Smooth muscle cell (in vitro differentiated cells): ENCODE results near the gene FARP2. TPM values are rescaled to one million over a fixed set of nuclear protein-coding genes. Genes with fewer than 3 reads are reported as not detected.
"Not testable (repeated sequence)": the region's sequence is repeated elsewhere in the genome, so short reads cannot be mapped to it uniquely, and the experiment has no call there.

Experiments
- DNase-seq: peaks from one replicate; lab custom pipeline; 2025; ENCODE audit not compliant: unreplicated experiment; lab: John Stamatoyannopoulos, UW
- H2AFZ ChIP-seq: fragments of 200-600 bp; sonication (generic); 2 replicates; pipeline ENCODE4 v1.6.0; 2016; ENCODE audit warnings: antibody characterized with exemption, low read depth, mild to moderate bottlenecking
- H3F3A ChIP-seq: fragments of 200-600 bp; sonication (generic); 2 replicates; pipeline ENCODE4 v1.6.0; 2017; ENCODE audit warnings: antibody characterized with exemption, low read depth
- H3K27ac ChIP-seq: fragments of 200-600 bp; sonication (generic); 2 replicates; pipeline ENCODE4 v1.5.1; 2016; ENCODE audit warnings: low read depth, mild to moderate bottlenecking
- H3K27me3 ChIP-seq: fragments of 200-600 bp; sonication (generic); 2 replicates; pipeline ENCODE4 v1.6.1; 2016; ENCODE audit warnings: low read depth, mild to moderate bottlenecking
- H3K36me3 ChIP-seq: fragments of 200-600 bp; sonication (generic); 2 replicates; pipeline ENCODE4 v1.5.1; 2016; ENCODE audit warnings: low read depth
- H3K4me1 ChIP-seq: fragments of 200-600 bp; sonication (generic); 2 replicates; pipeline ENCODE4 v1.5.1; 2016; ENCODE audit warnings: low read depth
- H3K4me2 ChIP-seq: fragments of 200-600 bp; sonication (generic); 2 replicates; pipeline ENCODE4 v1.6.0; 2016; ENCODE audit warnings: mild to moderate bottlenecking
- H3K4me3 ChIP-seq: fragments of 200-600 bp; sonication (generic); 2 replicates; pipeline ENCODE4 v1.5.1; 2016; ENCODE audit warnings: mild to moderate bottlenecking
- H3K79me2 ChIP-seq: fragments of 200-600 bp; sonication (generic); 2 replicates; pipeline ENCODE4 v1.6.0; 2016; ENCODE audit warnings: low read depth, mild to moderate bottlenecking
- H3K9ac ChIP-seq: fragments of 200-600 bp; sonication (generic); 2 replicates; pipeline ENCODE4 v1.6.0; 2016; ENCODE audit warnings: low read depth
- H3K9me3 ChIP-seq: fragments of 200-600 bp; sonication (generic); replicated peaks from 2 replicates; pipeline ENCODE4 v1.5.1; 2016; ENCODE audit warnings: low read depth
- H4K20me1 ChIP-seq: fragments of 200-600 bp; sonication (generic); 2 replicates; pipeline ENCODE4 v1.6.0; 2016; ENCODE audit warnings: low read depth
- CTCF ChIP-seq: fragments of 200-600 bp; sonication (generic); IDR thresholded peaks from 2 replicates; pipeline ENCODE4 v1.5.1; 2017; ENCODE audit warnings: borderline replicate concordance, mild to moderate bottlenecking, antibody characterized with exemption; ENCODE audit not compliant: insufficient read depth, poor library complexity, severe bottlenecking
- WGBS: methylation state at CpG from one replicate; pipeline ENCODE4 v1.1.7; 2016; ENCODE audit warnings: low lambda C conversion rate; 5-methylcytosine and 5-hydroxymethylcytosine counted together
- polyA plus RNA-seq: library from polyadenylated mRNA; unstranded; fragments of >200 nt; fragmentation: Nextera tagmentation; extraction: Ambion mirVana; gene quantifications from 2 replicates; pipeline ENCODE4 v1.2.1, GENCODE V29; 2016
- total RNA-seq: library from RNA; depleted of rRNA; stranded (reverse); fragments of >200 nt; gene quantifications from 2 replicates; pipeline ENCODE4 v1.2.3, GENCODE V29; 2014

FARP2 gene
- total and polyA plus RNA-seq, 2 experiments from 2014 or later = 15.9 to 27.4 TPM

- no peaks in the 10 kb centered on the region for H3F3A ChIP-seq
- no peak for DNase-seq
- no peak overlapping the region for H3K9ac ChIP-seq
- no peaks in the 10 kb centered on the region for H3K36me3 ChIP-seq
- H3K27me3 ChIP-seq = no peaks in the 10 kb centered on the region
- H3K4me1 ChIP-seq = no peaks in the 10 kb centered on the region
- no peaks in the 10 kb centered on the region for H3K9me3 ChIP-seq
- 91% methylated on average over 2 of the region's 2 CpGs for whole genome bisulfite sequencing
- H3K79me2 ChIP-seq = peaks cover 45% of the 10 kb centered on the region
- no peak for TF ChIP-seq CTCF
- peaks cover 45% of the 10 kb centered on the region for H4K20me1 ChIP-seq
- no peak overlapping the region for H3K4me2 ChIP-seq
- no peak overlapping the region for H2AFZ ChIP-seq
- no peak overlapping the region for H3K4me3 ChIP-seq
- H3K27ac ChIP-seq = peak overlapping the region; percentile 4
Measured at GRCh38 chr2:241378816-241379215, 22.7 kb downstream of the FARP2 start.

DNA sequence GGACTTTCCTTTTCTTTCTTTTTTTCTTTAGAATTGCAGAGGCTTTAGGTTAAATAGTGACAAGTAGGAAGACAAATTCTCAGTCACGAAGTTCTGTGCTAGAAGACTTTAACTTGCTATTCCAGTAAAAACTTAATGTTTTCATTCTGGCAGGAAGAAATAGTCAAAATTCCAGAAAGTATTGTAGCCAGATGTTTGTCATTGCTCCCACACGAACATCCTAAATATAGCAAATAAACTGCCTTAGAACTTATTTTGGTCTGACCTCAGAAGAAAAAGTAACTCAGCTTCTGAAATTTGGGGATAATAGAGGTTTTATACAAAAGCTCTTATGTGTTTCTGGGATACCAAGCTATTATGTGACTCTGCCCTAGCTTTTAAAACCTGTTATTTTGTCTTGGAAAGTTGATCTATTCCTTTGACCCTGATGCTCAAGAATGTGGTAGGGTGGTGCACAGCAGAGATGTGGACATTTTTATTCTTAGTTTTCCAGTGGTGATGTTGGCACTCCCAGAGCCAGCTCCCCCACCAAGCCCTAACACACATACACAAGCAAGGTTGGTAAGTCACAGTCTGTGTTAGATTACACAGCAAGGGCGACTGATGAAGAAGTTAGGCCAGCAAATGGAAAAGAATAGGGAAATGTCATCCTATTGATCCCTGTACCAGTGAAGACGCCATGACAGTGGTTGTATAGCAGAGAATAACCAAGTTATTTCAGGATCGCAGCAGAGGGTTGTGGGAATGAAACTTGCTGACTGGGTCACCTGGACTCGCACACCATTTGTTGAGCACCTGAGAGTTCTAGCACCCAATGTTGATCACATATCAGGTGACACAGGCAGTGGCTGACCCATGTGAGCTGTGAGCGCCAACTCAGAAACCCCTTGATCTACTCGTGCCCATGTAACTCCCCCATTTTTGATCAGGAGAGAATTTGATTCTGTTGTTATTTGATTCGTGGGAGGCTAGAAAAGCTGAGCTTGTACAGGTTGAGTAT is 23.7 kb downstream of the FARP2 start:
- Histone ChIP-seq H3K36me3 (no peaks in the 10 kb centered on the region), H3K4me1 (no peaks in the 10 kb centered on the region), H3K9me3 (no peaks in the 10 kb centered on the region), H3F3A (no peaks in the 10 kb centered on the region), H3K27me3 (no peaks in the 10 kb centered on the region), H4K20me1 (peaks cover 51% of the 10 kb centered on the region), H3K4me2 (peak overlapping the region; percentile 26), H3K27ac (peak overlapping the region; percentile 4), H3K79me2 (peaks cover 45% of the 10 kb centered on the region), H2AFZ (no peak overlapping the region), H3K9ac (no peak overlapping the region), H3K4me3 (no peak overlapping the region)
- DNase-seq = no peak
- TF ChIP-seq CTCF = no peak
- 87% methylated on average over 9 of the region's 9 CpGs for WGBS

GRCh38 chr2:241381872-241382271 is 25.8 kb downstream of the FARP2 start:
- Histone ChIP-seq H3K4me3 (no peak overlapping the region), H2AFZ (no peak overlapping the region), H3K27ac (no peak overlapping the region), H4K20me1 (peaks cover 59% of the 10 kb centered on the region), H3F3A (no peaks in the 10 kb centered on the region), H3K79me2 (peaks cover 48% of the 10 kb centered on the region), H3K36me3 (no peaks in the 10 kb centered on the region), H3K9me3 (no peaks in the 10 kb centered on the region), H3K9ac (no peak overlapping the region), H3K27me3 (no peaks in the 10 kb centered on the region), H3K4me2 (no peak overlapping the region), H3K4me1 (peaks cover 10% of the 10 kb centered on the region)
- WGBS = 93% methylated on average over 4 of the region's 4 CpGs
- TF ChIP-seq CTCF = no peak
- no peak for DNase-seq

GRCh38 chr2:241385450-241385849 is 29.4 kb downstream of the FARP2 start:
- Histone ChIP-seq H4K20me1 (peaks cover 52% of the 10 kb centered on the region), H3K79me2 (peaks cover 30% of the 10 kb centered on the region)
- H2AFZ ChIP-seq, H3K4me1 ChIP-seq, DNase-seq, H3K9ac ChIP-seq, H3K4me3 ChIP-seq, H3F3A ChIP-seq, H3K27me3 ChIP-seq, H3K36me3 ChIP-seq, H3K9me3 ChIP-seq, H3K27ac ChIP-seq, H3K4me2 ChIP-seq: not testable (repeated sequence)
- WGBS = 99% methylated on average over 7 of the region's 7 CpGs
